OCI-LY3 (cell line): ENCODE measurements around the gene TOP3B.

ENCODE experiments used
- H2AFZ ChIP-seq: fragments of 200-600, 300-600 bp; shearing (Covaris generic); 2 replicates; pipeline ENCODE4 v1.6.0; 2014; ENCODE audit warnings: antibody characterized with exemption, low read depth, low read length
- H3K27ac ChIP-seq: fragments of 200-600, 300-600 bp; sonication (generic); 2 replicates; pipeline ENCODE4 v1.5.1; 2014; ENCODE audit warnings: mild to moderate bottlenecking, low read length, moderate library complexity, mixed read lengths
- H3K27me3 ChIP-seq: fragments of 200-600, 300-600 bp; sonication (generic); 2 replicates; pipeline ENCODE4 v1.6.1; 2014; ENCODE audit warnings: low read depth, low read length, mixed read lengths
- H3K36me3 ChIP-seq: fragments of 200-600, 300-600 bp; sonication (generic); replicated peaks from 2 replicates; pipeline ENCODE3; 2014; ENCODE audit warnings: low read depth, low read length, mixed read lengths
- H3K4me1 ChIP-seq: fragments of 300-600, 200-600 bp; sonication (generic); 2 replicates; pipeline ENCODE4 v1.6.1; 2014; ENCODE audit warnings: low read length, mixed read lengths
- H3K4me2 ChIP-seq: fragments of 200-600, 300-600 bp; sonication (generic); 2 replicates; pipeline ENCODE4 v1.6.1; 2014; ENCODE audit warnings: low read length, mixed read lengths
- H3K4me3 ChIP-seq: fragments of 300-600, 200-600 bp; sonication (generic); 2 replicates; pipeline ENCODE4 v1.5.1; 2014; ENCODE audit warnings: antibody characterized with exemption, mild to moderate bottlenecking, low read length, moderate library complexity
- H3K79me2 ChIP-seq: fragments of 300-600, 200-600 bp; shearing (Covaris generic); 2 replicates; pipeline ENCODE4 v1.6.1; 2014; ENCODE audit warnings: mild to moderate bottlenecking, low read length, mixed read lengths
- H3K9ac ChIP-seq: fragments of 300-600, 200-600 bp; shearing (Covaris generic); 2 replicates; pipeline ENCODE4 v1.6.0; 2014; ENCODE audit warnings: mild to moderate bottlenecking, low read length, moderate library complexity
- H3K9me3 ChIP-seq: fragments of 200-600, 300-600 bp; shearing (Covaris generic); 2 replicates; pipeline ENCODE4 v1.6.1; 2014; ENCODE audit warnings: low read length, mixed read lengths; ENCODE audit not compliant: insufficient read depth
- H4K20me1 ChIP-seq: fragments of 200-600, 300-600 bp; sonication (generic); 2 replicates; pipeline ENCODE4 v1.6.1; 2016; ENCODE audit warnings: low read length, mixed read lengths; ENCODE audit not compliant: insufficient read depth
- CTCF ChIP-seq: fragments of 200-600, 300-600 bp; sonication (generic); IDR thresholded peaks from 2 replicates; pipeline ENCODE4 v1.5.1; 2014; ENCODE audit warnings: antibody characterized with exemption, low read length, low read depth
- EZH2phosphoT487 ChIP-seq: fragments of 200-600 bp; shearing (Covaris generic); IDR thresholded peaks from 2 replicates; pipeline ENCODE4 v1.6.1; 2018; ENCODE audit warnings: antibody characterized with exemption, mixed run types, low read depth

Gene TOP3B

GRCh38 chr22:21920341-21921183, 62.0 kb downstream of the TOP3B start:
- Histone ChIP-seq H3K4me2 (no peak overlapping the region), H3K9ac (no peak overlapping the region), H3K4me1 (no peaks in the 10 kb centered on the region), H3K79me2 (no peaks in the 10 kb centered on the region), H4K20me1 (no peaks in the 10 kb centered on the region), H3K36me3 (no peaks in the 10 kb centered on the region), H3K27ac (no peak overlapping the region), H3K4me3 (no peak overlapping the region), H3K27me3 (0 out of 2 replicates have a peak, but pooled peaks cover 3% of the 10 kb centered on the region), H3K9me3 (no peaks in the 10 kb centered on the region), H2AFZ (no peak overlapping the region)
- TF ChIP-seq CTCF (no peak), EZH2phosphoT487 (no peak)

- Histone ChIP-seq H3K79me2 (no peaks in the 10 kb centered on the region), H3K4me3 (no peak overlapping the region), H3K27ac (no peak overlapping the region), H3K27me3 (0 out of 2 replicates have a peak, but pooled peaks cover 3% of the 10 kb centered on the region), H3K9ac (no peak overlapping the region), H3K9me3 (no peaks in the 10 kb centered on the region), H3K4me1 (no peaks in the 10 kb centered on the region), H3K36me3 (no peaks in the 10 kb centered on the region), H4K20me1 (no peaks in the 10 kb centered on the region), H3K4me2 (no peak overlapping the region), H2AFZ (no peak overlapping the region)
- TF ChIP-seq CTCF (no peak), EZH2phosphoT487 (no peak)
Observed at GRCh38 chr22:21919526-21920307, 62.9 kb downstream of the TOP3B start.

GRCh38 chr22:21918466-21919185, 64.0 kb downstream of the TOP3B start:
- no peaks in the 10 kb centered on the region for H4K20me1 ChIP-seq
- TF ChIP-seq CTCF (no peak), EZH2phosphoT487 (no peak)
- no peak overlapping the region for H3K4me3 ChIP-seq
- no peaks in the 10 kb centered on the region for H3K79me2 ChIP-seq
- no peaks in the 10 kb centered on the region for H3K4me1 ChIP-seq
- no peak overlapping the region for H3K9ac ChIP-seq
- H3K36me3 ChIP-seq = no peaks in the 10 kb centered on the region
- H3K27me3 ChIP-seq = 0 out of 2 replicates have a peak, but pooled peaks cover 3% of the 10 kb centered on the region
- H2AFZ ChIP-seq = no peak overlapping the region
- H3K9me3 ChIP-seq = no peaks in the 10 kb centered on the region
- no peak overlapping the region for H3K27ac ChIP-seq
- no peak overlapping the region for H3K4me2 ChIP-seq

- H3K27ac ChIP-seq = no peak overlapping the region
- no peaks in the 10 kb centered on the region for H3K36me3 ChIP-seq
- H4K20me1 ChIP-seq = no peaks in the 10 kb centered on the region
- 0 out of 2 replicates have a peak, but pooled peaks cover 3% of the 10 kb centered on the region for H3K27me3 ChIP-seq
- H3K4me2 ChIP-seq = no peak overlapping the region
- H3K79me2 ChIP-seq = no peaks in the 10 kb centered on the region
- no peaks in the 10 kb centered on the region for H3K9me3 ChIP-seq
- H3K9ac ChIP-seq = no peak overlapping the region
- H3K4me1 ChIP-seq = no peaks in the 10 kb centered on the region
- H2AFZ ChIP-seq = no peak overlapping the region
- no peak for TF ChIP-seq EZH2phosphoT487
- no peak for TF ChIP-seq CTCF
- no peak overlapping the region for H3K4me3 ChIP-seq
Observed at GRCh38 chr22:21917959-21918261, 64.7 kb downstream of the TOP3B start.
